IMR-90 (cell line): ENCODE measurements around the gene KCTD18.

Experiments
- BHLHE40 ChIP-seq: fragments of 150-350 bp; IDR thresholded peaks from 2 replicates; pipeline ENCODE4 v1.6.1; 2016; ENCODE audit warnings: mild to moderate bottlenecking, low read depth, low read length
- CEBPB ChIP-seq: IDR thresholded peaks from 2 replicates; pipeline ENCODE4 v1.6.1; 2012; ENCODE audit warnings: low read depth, low read length, improper control_type of control experiment
- CTCF ChIP-seq: conservative IDR thresholded peaks from 2 replicates; pipeline ENCODE4 v1.5.1; 2012; ENCODE audit warnings: mild to moderate bottlenecking, low read depth, low read length, improper control_type of control experiment
- ELK1 ChIP-seq: fragments of 150-350 bp; IDR thresholded peaks from 2 replicates; pipeline ENCODE4 v1.6.1; 2016; ENCODE audit warnings: low read depth, mild to moderate bottlenecking, low read length, moderate library complexity, borderline replicate concordance
- MAFK ChIP-seq: IDR thresholded peaks from 2 replicates; pipeline ENCODE4 v1.6.1; 2012; ENCODE audit warnings: low read depth, low read length, improper control_type of control experiment
- MAZ ChIP-seq: IDR thresholded peaks from 2 replicates; pipeline ENCODE4 v1.6.1; 2012; ENCODE audit warnings: low read depth, mild to moderate bottlenecking, low read length, improper control_type of control experiment, moderate library complexity, borderline replicate concordance
- MXI1 ChIP-seq: IDR thresholded peaks from 2 replicates; pipeline ENCODE4 v1.6.1; 2012; ENCODE audit warnings: low read depth, mild to moderate bottlenecking, low read length, moderate library complexity, borderline replicate concordance
- POLR2A ChIP-seq: IDR thresholded peaks from 2 replicates; pipeline ENCODE4 v1.6.1; 2012; ENCODE audit warnings: mild to moderate bottlenecking, low read depth, low read length
- RAD21 ChIP-seq: IDR thresholded peaks from 2 replicates; pipeline ENCODE4 v1.6.1; 2012; ENCODE audit warnings: low read length, improper control_type of control experiment
- RCOR1 ChIP-seq: IDR thresholded peaks from 2 replicates; pipeline ENCODE4 v1.6.1; 2012; ENCODE audit warnings: mild to moderate bottlenecking, low read length, improper control_type of control experiment; ENCODE audit not compliant: insufficient replicate concordance
- RFX5 ChIP-seq: IDR thresholded peaks from 2 replicates; pipeline ENCODE4 v1.8.0; 2012; ENCODE audit warnings: low read depth, mild to moderate bottlenecking, low read length, moderate library complexity
- SMC3 ChIP-seq: fragments of 150-350 bp; IDR thresholded peaks from 2 replicates; pipeline ENCODE4 v1.6.1; 2016; ENCODE audit warnings: low read depth, mild to moderate bottlenecking, antibody characterized with exemption, low read length, moderate library complexity
- TF ChIP-seq, protein P1 (sequence below): fragments of 150-350 bp; IDR thresholded peaks from 2 replicates; pipeline ENCODE4 v1.6.1; 2017; ENCODE audit warnings: mild to moderate bottlenecking, antibody characterized with exemption, low read length, low read depth

GRCh38 chr2:200453853-200454534 lies 55.9 kb downstream of the KCTD18 start:
- 0 out of 2 replicates have a peak, but pooled peaks have one; percentile 1 for TF ChIP-seq CTCF
- TF ChIP-seq RFX5: no peak
- no peak for TF ChIP-seq RCOR1
- TF ChIP-seq MAZ: no peak
- no peak for TF ChIP-seq POLR2A
- TF ChIP-seq BHLHE40: no peak
- no peak for TF ChIP-seq ELK1
- TF ChIP-seq SMC3: no peak
- TF ChIP-seq, protein P1, sequence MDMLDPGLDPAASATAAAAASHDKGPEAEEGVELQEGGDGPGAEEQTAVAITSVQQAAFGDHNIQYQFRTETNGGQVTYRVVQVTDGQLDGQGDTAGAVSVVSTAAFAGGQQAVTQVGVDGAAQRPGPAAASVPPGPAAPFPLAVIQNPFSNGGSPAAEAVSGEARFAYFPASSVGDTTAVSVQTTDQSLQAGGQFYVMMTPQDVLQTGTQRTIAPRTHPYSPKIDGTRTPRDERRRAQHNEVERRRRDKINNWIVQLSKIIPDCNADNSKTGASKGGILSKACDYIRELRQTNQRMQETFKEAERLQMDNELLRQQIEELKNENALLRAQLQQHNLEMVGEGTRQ: no peak
- TF ChIP-seq MXI1: no peak
- TF ChIP-seq CEBPB: no peak
- TF ChIP-seq RAD21: no peak
- no peak for TF ChIP-seq MAFK
